NOMO-1 treated with dmso at 0.1 percent for 144 hours (cell line): ENCODE data around the gene UCP3.

Experiments used
- DNase-seq: peaks from one replicate; lab custom pipeline; 2025; ENCODE audit not compliant: unreplicated experiment; lab: John Stamatoyannopoulos, UW

The UCP3 gene

DNA sequence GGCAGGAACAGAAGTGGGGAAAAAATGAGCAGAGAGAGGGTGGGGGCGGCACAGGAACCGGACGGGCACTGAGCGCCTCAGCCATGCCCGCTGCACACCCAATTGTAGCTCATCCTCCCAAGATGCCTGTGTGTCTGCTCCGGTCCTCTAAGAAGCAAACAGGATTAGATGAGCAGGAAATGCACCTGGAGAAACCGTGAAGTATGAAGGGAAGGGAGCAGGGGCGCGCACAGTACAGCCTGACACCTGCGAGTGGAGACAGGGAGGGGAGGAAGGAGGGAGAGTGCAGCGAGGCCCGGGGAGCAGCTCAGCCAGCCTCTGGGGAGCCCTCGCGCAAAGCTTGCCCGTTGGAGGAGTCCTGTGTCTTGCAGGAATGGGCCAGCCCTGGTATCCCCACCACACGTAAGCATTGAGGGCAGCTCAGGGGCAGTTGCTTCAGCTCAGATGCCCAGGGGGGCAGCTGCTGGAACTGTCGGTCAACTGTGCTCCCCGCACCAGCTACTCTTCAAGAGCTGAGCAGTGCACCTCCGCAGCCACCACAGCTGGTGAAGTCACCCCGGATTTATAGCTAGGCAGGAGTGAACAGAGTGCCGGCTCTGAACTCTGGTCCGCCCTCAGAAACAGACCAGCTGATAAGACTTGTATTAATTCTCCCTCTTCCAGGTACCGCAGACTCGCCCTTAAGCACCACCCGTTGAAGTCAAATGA is 51.1 kb downstream of the UCP3 start:
- DNase-seq: no peak

DNA sequence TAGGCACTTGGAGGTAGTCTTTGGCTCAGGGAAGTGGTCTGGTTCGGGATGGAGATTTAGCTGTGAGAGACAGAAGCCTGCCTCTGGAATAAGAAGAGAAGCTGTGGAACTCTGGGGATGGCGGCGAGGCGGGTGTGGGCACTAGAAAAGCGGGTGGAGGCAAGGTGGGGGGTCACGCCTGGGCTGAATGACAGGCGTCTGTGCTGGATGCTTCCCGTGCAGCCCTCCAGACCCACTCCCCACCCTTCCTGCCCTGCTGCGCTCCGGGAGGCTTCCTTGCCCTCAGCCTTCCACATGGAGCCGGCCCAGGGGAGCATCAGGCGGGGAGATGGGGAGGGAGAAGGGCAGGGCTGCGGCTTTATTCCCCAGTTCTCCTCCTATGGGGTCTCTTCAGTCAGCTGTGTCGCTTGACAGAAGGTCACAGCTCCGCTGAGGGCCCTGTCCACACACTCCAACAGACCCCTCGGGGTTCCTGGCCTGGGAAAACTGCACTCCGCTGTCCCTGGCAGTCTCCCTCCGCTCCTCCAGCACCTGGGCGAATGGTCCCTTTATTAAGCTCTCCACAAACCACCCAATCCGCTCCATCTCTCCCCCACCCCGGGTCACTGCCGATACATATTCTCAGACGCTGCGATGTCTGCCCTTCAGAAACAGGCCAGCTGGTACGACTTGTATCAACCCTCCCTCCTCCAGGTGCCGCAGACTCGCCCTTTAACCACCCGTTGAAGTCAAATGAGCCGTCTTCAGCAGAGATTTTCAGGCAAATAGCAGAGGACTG is 51.8 kb downstream of the UCP3 start:
- DNase-seq: no peak

DNA sequence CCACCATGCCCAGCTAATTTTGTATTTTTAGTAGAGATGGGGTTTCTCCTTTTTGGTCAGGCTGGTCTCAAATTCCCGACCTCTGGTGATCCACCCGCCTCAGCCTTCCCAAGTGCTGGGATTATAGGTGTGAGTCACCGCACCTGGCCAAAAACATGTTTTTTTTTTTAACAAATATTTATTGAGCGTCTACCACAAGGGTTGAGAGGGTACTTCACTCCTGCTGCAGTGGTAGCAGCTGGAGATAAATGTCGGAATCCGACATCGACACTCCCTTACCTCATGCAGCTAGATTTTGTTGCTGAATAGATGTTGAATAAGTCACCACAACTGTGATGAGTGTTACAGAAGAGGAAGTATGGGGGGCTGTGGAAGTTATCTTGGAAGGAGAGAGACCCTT is 57.1 kb downstream of the UCP3 start:
- DNase-seq: no peak

DNA sequence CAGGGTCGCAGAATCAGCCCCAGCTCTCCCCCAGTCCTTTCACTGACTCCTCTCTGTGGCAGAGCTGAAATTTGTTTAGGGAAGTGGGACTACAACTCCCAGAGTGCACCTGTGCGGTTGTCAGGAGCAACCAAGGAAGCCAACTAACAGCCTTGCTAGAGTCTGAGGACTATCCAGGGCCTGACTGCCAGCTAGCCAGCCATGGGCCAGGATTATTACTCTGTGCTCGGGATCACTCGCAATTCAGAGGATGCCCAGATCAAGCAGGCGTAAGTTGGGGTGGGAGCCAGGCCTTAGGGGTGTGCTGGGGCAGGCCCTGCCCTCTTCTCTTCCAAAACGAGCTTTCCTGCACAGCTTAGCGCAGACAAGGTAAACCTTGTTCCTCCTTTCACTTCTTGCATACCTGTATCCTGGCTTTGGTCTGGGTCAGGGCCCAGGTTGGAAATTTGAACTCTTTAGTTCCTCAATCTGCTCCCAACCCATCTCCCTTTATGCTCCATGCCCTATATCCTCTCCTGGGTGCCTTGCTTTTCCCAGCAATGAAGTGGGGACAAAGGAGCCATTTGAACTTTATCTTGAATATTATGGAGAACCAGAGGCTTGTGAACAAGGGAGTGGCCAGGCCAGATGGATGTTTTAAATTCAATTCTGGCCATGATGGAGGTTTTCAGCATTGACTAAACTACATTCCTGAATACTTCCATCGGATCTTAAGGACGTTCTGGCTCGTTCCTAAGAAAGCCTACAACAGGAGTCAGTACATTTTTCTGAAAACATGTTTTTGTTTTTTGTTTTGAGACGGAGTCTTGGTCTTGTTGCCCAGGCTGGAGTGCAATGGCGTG is 57.8 kb downstream of the UCP3 start, which contains the start of gene DNAJB13:
Gene DNAJB13, plus strand, starts transcription at position 158 of the 842 bp plus-strand sequence. Its CDS starts 44 bp downstream, at position 202.
- DNase-seq: no peak
